HTERT RPE-1 (cell line): ENCODE data around the gene ITPR1.

Experiments used
- in situ Hi-C: fragments of 300-500 bp; cut with MboI; formaldehyde crosslinking; loops from 4 replicates; pipeline ENCODE4 v1.14.3; 2020; ENCODE audit warnings: low sequenced_read_pairs

Gene ITPR1

DNA sequence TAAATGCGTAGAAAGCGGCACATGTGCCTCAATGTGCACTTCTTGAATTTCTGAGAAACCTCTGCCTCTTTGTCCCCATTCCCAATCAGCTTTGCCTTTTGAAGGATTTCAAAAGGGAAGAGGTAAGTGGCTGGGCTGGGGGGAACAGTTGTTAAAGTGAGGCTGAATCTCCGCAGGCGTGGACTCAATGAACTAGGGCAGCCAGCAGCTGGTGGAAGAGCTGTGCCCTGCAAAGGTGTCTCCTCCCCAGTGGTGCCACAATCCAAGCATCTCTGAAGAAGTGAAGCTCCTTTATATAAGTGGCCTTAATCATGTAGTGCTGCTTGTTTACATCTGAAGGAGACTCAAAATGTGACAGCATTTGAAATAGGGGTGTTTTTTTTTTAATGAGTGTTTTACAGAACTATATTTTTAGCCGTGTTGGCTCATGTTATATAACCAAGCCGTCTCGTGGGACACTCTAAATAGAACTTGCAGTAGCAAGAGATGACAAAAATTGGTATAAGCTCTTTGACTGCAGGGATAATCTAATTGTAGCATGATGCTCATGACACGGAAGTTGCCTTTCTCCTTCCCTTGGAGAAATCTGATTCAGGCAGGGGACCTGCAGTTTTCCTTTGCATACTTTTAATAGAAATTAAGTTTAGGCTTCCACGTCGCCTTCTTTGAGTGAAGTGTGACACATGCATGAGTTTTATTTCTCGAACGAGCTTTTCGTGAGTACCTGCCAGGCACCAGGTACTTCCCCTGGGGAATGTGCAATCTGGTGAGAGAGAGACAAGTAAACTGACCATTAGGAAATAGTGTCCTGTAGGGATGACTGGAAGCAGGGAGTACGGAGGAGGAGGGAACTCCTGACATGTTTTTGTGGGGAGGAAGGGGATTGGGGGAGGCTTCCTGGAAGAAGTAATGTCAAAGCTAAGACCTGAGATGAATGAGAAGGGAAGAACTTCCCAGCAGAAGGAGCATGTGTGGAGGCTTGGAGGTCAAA lies 306.4 kb downstream of the ITPR1 start:
- in situ Hi-C loops = no loop called here

DNA sequence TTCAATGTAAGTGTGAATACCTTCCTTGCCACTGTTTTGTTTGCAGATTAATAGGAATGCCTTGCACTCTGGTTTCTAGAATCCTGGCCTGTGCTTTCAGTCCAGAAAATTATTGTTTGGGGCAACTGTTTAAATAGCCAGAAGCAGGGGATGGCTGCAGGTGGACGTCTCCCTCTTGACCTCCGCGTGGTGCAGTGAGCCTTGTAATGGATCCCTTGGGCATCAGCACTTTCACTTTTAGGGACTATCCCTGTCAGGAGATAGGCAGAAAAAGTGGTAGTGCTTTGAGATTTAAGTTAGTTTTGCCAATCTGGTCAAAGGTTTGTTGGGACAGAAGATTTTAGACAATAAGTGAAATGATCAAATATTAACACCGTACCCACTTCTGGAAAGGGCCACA lies 307.4 kb downstream of the ITPR1 start:
- in situ Hi-C loops = no loop called here

DNA sequence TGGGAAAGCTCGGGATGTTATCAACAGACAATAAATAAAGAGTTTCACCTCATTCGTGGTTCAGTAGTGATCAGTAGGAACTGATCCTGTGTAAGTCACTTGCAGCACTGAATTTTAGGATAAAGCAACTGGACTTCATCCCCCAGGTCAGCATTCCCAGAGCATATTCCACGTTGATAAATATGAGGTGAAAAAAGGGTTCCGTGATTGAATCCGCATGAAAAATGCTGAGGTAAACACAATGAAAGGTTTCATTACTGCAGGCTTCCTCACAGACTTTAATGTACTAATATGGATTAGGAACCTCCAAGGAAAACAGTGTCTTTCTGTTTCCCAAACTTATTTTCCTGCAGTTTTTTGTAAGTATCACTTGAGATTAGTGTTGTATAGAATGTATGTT lies 308.7 kb downstream of the ITPR1 start:
- in situ Hi-C loops = no loop called here

DNA sequence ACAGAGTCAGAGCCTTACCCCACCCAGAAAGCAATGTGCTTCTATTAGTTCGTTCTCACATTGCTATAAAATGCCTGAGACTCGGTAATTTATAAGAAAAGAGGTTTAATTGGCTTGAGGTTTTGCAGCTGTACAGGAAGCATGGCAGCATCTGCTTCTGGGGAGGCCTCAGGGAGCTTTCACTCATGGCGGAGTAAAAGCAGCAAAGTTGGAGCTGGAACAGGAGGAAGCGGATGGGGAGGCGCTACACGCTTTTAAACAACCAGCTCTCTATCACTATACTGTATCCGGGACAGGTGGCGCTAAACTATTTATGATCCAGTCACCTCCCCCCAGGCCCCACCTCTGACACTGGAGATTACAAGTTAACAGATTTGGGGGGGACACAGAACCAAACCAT lies 309.8 kb downstream of the ITPR1 start:
- in situ Hi-C loops = no loop called here

DNA sequence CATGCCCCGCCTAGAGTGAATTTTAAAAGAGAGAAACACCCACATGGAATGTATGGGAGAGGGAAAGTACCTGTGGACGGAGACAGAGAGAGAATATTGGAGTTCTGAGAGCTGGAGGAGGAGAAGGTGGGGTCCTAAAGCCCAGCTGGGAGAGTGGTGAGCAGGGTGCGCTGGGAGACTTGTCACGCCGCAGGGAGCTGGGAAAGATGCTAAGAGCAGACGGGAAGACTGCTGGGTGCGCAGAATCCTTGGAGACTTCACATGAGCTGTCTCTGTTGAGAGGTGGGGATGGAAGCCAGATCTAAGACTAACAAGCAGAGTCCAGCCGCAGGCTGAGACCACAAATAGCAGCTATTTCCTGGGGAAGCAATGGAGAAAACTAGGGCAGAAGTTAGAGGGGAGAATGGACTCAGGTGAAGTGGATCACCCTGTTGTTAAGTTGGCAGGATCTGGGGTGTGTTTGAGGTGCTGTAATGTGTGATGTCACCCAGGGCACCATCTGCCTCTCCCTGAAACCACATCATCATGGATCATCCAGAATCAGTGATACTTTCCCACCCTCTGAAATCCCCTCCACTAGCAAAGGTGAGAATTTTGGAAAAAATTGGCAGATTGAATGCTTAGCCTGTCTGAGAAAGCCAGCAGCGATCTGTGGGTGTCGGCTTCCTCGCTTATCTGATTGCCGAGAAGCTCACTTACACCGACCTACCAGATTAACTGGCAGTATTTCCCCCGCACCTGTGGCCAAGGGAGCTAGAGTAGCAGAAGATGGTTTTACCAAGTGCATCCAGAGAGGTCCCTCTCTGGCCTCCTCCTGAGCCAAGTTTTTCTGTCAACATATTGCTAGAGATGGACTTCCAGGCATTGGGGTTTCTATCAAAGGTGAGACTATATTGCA lies 311.3 kb downstream of the ITPR1 start:
- in situ Hi-C loops = no loop called here

DNA sequence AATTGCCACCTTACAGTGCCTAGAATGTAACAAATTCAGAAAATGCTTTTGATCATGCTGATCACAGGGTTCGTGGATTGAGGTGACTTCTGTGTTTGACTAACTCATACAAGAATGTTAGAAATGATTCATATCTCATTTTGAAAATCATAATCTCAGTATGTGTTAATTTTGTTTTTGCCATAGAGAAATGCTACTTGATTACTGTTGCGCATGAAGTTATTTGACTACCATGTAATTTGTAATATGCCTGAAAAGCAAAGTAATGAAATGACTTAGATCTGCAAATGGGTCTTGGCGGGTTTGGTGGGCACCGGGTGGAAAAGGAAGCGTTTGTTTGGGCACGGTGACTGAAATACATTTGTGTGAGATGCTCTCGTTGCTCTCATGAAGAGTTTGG lies 312.5 kb downstream of the ITPR1 start:
- in situ Hi-C loops = no loop called here

DNA sequence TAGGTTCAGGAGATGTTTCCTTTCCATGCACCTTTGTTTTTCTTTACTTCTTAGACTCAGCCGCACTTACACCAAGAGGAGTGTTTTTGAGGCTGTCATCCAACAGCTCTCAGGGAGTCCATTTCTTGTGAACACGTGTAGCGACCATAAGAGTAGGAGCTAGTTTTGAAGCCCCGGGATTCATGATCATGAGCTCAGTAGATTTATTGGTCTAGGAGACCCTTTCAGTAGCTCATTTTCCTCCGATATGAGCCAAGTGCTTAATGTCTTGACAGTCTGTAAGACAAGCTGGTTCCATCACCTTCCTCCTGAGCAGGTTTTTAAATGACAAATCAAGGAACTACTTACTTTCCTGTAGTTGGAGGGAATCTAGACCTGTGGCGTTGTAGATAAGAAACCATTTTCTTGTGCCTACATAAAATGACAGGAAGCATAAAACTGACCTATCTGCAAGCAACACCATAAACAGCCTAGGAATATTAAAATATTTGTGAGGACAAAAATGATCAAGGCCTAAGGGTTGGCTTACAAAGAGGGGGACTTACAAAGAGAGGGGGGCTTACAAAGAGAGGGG lies 313.5 kb downstream of the ITPR1 start:
- in situ Hi-C loops = no loop called here

DNA sequence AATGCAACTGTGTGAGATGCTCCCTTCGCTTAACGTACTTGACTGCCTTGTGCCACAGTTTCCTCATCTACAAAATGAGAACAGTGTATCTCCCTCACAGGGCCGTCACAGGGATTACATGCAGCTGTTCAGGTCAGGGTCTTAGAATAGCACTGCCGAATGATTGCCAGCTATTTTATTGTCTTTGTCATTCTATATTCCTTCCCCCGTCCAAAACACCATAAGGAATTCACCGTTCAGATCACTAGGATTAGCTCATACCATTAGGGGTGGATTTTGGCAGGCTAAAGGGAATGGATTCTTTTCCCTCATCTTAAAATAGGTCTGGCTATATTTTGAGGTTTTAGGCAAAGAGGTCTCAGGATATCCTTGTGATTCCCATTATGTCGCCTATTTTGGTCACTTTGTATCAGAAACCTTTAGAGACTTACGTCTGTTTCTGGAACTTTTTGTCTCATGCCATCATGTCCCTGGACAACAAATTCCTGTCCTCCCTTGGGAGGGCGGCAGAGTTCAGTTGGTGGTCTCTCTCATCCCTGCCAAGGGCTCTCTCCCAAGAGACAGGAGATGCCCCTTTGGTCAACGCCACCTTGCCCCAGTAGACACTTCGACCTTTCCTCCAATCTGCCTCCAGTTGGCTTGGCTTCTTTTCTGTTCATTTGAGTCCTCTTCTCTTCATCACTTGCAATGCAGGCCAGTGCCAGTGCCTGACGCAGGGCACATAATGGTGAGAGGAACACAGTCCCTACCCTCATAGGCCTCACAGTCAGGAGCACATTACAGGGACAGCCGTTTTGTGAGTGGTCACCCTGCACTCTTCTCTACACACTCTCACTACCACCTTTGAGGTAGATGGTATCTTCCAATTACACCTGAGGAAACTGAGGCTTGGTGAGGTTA lies 314.5 kb downstream of the ITPR1 start:
- in situ Hi-C loops = no loop called here

DNA sequence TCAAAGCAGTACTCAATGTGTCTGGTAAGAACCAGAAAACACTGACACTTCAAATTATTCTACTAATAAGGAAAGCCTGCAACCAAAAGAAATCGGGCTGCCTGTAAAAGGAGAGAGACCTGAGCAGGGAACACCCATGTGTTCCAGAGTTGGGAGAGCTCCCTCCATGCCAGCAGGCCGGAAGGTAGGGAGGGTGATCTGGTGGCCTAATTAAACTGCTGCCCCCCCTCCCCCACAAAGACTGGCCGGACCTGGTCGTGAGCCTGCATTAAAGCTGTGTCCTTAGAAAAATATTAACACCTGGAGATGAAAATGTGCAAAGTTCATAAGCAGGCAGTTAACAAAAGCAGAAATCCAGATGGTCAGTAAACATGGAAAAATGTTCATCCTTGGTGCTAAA lies 315.5 kb downstream of the ITPR1 start:
- in situ Hi-C loops = no loop called here

DNA sequence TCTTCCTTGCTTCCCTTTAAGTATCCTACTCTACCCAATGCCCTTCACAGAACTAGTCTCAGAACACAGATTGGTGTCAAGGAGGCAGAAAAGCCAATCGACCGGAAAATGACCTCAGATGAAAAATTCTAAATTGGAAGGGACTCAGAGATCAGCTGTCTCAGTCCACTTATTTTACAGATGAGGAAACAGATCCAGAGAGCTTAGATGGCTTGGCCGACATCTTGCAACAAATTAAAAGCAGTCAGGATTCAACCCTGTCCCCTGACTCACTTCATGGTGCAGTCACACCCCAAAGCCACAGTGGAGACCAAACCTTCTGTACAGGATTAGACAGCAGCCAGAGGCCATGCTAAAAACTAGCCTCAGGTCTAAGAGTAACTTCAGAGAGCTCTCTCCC lies 316.8 kb downstream of the ITPR1 start:
- in situ Hi-C loops = no loop called here

DNA sequence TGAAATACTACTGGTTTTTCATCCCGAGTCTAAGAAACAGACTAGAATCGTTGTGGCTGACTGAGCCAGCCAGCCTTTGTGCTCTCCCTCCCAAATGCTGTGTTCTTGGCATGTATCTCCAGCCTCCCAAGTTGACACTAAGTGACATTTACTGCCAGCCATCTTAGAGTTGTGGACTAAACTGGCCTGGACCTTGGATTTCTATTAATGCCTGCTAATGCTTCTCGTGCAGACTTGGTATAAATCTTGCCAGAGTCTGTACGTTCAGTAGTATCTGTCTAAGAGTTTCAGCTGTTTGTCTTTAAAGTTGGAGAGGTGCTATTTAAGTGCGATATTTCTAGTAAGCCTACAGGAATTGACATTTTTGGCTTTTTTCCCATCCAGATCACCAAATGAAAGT lies 319.4 kb downstream of the ITPR1 start:
- in situ Hi-C loops = no loop called here

DNA sequence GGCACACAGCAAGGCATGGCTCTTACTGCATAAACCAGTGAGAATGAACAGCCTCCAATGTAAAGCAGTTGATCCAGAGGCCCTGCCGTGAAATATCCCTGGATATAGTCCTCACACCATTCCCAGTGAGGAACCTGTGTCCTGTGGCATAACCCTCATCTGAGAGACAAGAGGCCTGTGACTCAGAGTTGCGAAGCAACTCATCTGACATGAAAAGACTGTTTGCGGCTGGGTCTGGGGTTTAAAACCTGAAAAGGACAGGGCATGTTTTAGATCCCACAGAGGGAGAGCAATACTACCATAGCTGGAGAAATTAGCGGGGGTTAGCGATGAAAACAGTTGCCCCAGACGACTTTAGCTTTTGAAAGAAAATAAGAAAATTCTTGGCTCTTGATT lies 320.8 kb downstream of the ITPR1 start:
- in situ Hi-C loops = no loop called here

DNA sequence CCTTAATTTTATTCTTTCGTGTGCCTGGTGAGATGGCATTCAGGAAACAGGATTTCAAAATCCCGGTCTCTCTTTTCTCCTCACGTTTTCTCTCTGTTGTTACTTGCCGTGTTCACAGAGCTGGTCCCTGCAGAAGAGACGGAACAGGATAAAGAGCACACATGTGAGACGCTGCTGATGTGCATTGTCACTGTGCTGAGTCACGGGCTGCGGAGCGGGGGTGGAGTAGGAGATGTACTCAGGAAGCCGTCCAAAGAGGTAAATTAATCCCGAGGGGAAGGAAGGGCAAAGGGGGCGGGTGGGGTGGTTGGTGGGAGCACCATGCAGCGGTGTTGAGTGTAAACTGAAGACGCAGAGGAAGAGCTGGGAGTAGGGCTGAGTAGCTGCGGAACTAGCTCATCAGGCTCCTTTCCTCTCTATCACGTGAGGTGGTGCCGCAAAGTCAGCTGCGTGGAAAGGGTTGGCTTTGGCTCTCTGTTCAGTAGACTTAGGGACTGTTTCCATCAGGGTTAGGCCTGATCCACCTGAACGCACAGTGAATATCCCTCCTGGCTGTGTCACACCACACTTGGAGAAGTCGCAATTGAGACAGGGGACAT lies 321.3 kb downstream of the ITPR1 start:
- in situ Hi-C loops = no loop called here

DNA sequence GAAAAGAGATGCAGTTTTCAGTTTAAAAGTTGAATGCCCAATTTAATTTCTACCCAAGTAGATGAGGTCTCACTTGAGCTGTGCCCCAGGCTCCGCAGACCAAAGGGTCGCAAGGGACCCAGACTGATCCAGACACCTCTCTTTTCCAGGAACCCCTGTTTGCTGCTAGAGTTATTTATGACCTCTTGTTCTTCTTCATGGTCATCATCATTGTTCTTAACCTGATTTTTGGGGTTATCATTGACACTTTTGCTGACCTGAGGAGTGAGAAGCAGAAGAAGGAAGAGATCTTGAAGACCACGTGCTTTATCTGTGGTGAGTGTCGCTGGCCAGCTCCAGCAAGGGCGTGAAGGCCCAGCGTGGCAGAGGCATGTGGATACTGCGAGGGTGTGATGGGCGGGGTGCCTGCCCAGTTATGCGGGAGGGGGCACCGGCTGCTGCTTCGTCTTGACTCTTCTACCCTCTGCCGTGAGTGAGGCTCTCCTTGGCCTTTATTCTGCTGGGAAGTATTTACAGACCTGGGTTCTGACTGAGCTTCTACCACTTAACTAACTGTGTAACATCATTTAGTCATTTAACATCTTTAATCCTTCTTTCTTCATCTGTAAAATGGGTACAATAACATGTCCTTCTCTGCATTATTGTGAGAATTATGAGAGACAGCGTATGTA lies 321.9 kb downstream of the ITPR1 start:
- in situ Hi-C loops = no loop called here

DNA sequence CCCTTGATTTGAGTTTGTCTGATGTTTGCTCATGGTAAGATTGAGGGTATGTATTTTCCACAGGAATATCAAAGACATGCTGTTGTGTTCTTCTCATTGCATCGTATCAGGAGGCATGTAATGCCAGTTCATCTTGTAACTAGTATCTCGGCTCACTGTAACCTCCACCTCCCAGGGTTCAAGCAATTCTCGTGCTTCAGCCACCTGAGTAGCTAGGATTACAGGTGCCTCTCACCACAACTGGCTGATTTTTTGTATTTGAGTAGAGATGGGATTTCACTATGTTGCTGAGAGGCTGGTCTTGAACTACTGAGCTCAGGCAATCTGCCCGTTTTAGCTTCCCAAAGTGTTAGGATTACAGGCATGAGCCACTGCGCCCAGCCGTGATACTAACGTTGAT lies 323.2 kb downstream of the ITPR1 start:
- in situ Hi-C loops = no loop called here

DNA sequence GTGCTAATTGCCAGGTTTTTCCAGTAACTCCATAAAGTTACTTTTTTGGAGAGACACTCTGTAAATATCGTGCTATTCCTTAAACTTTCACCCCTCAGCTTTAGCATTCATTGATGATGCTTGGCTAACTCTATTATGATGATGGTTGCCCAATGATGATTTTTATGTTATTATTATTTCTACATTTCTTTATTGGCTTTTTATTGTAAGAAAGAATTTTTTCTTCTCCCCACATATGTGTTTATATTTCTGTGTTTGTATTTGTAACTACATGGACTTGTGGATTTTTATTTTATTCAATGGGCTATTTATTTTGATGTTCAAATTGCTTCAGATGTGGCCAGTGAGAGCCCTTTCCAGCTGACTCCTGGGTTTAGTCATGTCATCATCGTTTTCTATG lies 323.6 kb downstream of the ITPR1 start:
- in situ Hi-C loops = no loop called here

DNA sequence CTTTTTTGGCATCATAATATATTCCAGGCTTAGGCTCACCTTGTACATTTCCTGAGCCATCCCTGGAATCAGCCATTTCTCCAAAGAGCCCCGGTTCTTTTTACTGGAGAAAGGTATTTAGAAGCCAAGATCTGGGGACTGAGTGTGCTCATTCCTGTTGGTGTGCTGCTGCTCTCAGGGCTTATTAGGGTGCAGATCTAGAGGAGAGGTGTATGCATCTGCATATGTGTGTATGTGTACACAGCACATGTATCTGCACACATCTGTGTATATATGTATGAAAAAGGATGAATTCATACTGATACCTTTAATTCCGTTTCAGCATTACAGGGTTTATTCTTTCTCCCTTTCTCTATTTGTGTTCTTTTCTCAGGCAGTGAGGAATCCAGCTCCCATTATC lies 324.0 kb downstream of the ITPR1 start:
- in situ Hi-C loops = no loop called here

DNA sequence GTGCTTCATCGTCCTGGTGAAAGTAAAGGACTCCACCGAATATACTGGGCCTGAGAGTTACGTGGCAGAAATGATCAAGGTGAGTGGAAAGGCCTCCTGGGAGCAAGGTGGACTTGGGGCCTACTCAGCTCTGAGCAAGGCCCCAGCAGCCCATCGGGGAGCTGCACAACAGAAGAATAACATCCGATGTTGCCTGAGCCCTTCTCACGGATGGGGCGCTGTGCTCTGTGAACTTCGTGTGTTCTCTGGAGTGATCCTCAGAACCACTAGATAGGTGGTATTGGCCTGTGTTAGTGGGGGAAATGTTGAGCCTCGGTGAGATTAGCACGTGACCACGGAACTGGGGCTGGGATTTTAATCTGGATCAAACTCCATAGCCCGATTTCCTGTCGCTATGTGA lies 325.0 kb downstream of the ITPR1 start:
- in situ Hi-C loops = no loop called here

DNA sequence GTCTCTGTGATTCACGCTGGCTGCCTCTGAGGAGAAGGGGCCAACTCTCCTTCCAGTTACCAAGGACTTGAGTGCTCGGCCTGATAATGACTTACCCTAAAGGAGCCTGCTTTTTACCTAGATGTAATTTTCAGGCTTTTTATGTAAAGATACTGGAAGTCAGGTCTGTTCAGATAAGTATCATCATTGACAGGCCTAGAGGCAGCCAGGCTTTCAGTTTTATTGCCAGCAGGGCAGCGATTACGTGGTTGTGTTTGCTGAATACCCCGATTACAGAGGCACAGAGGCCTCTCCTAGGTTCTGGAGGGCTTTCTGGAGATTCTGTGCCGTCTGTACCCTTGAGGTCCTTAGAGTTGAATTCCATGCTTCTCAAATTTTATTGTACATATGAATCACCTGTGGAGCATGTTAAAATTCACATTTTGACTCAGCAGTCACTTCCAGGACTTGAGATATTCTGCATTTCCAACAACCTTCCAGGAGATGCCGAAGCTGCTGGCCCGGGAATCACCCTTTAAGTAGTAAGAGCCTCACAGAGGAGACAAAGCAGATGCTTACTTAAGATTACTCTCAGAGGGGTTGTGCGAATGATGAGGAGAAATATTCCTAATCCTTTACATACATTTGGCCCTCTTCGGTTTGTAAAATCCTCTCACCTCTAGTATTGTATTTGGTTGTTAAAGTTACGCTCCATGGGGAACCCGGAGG lies 326.0 kb downstream of the ITPR1 start:
- in situ Hi-C loops = no loop called here
